Measurements from ENCODE around the gene NEK11.

Gene NEK11

GRCh38 chr3:131025539-131025938, 1.1 kb upstream of the NEK11 start:
- Histone ChIP-seq H3K9me3 (ENCODE audit: severe bottlenecking) (no peaks in the 10 kb centered on the region), H3K27ac (ENCODE audit: poor library complexity, severe bottlenecking) (no peak overlapping the region), H3K27me3 (ENCODE audit: insufficient read depth, poor library complexity, severe bottlenecking) (no peaks in the 10 kb centered on the region), H3K4me3 (ENCODE audit: severe bottlenecking) (no peak overlapping the region), H3K4me1 (ENCODE audit: insufficient read depth, poor library complexity, severe bottlenecking) (peaks cover 9% of the 10 kb centered on the region), H3K36me3 (ENCODE audit: low read depth) (peaks cover 8% of the 10 kb centered on the region; the same call in 1 of the 2 replicates)
- no peak for TF ChIP-seq CTCF (IDR thresholded peaks at IDR 0.05; ENCODE audit: poor library complexity, severe bottlenecking)
- DNase-seq (ENCODE audit: low spot score) (no peak), ATAC-seq (ENCODE audit: low read depth) (no peak)

GRCh38 chr3:131028844-131029243, 2.2 kb downstream of the NEK11 start:
- ATAC-seq (ENCODE audit: low read depth) (no peak), DNase-seq (ENCODE audit: low spot score) (no peak)
- Histone ChIP-seq H3K4me1 (ENCODE audit: insufficient read depth, poor library complexity, severe bottlenecking) (peaks cover 9% of the 10 kb centered on the region), H3K4me3 (ENCODE audit: severe bottlenecking) (no peak overlapping the region), H3K27me3 (ENCODE audit: insufficient read depth, poor library complexity, severe bottlenecking) (no peaks in the 10 kb centered on the region), H3K9me3 (ENCODE audit: severe bottlenecking) (no peaks in the 10 kb centered on the region), H3K27ac (ENCODE audit: poor library complexity, severe bottlenecking) (no peak overlapping the region), H3K36me3 (ENCODE audit: low read depth) (peaks cover 13% of the 10 kb centered on the region; the same call in 1 of the 2 replicates)
- TF ChIP-seq CTCF (IDR thresholded peaks at IDR 0.05; ENCODE audit: poor library complexity, severe bottlenecking): no peak

GRCh38 chr3:131031660-131032059, 5.0 kb downstream of the NEK11 start:
- Histone ChIP-seq H3K36me3 (ENCODE audit: low read depth) (peaks cover 9% of the 10 kb centered on the region; the same call in 1 of the 2 replicates), H3K4me1 (ENCODE audit: insufficient read depth, poor library complexity, severe bottlenecking) (peaks cover 7% of the 10 kb centered on the region), H3K4me3 (ENCODE audit: severe bottlenecking) (no peak overlapping the region), H3K9me3 (ENCODE audit: severe bottlenecking) (no peaks in the 10 kb centered on the region), H3K27me3 (ENCODE audit: insufficient read depth, poor library complexity, severe bottlenecking) (no peaks in the 10 kb centered on the region), H3K27ac (ENCODE audit: poor library complexity, severe bottlenecking) (no peak overlapping the region)
- no peak for ATAC-seq (ENCODE audit: low read depth)
- TF ChIP-seq CTCF (IDR thresholded peaks at IDR 0.05; ENCODE audit: poor library complexity, severe bottlenecking): no peak
- no peak for DNase-seq (ENCODE audit: low spot score)

GRCh38 chr3:131033480-131034080, 6.9 kb downstream of the NEK11 start:
- H3K4me1 ChIP-seq (ENCODE audit: insufficient read depth, poor library complexity, severe bottlenecking): peaks cover 4% of the 10 kb centered on the region
- no peaks in the 10 kb centered on the region for H3K27me3 ChIP-seq (ENCODE audit: insufficient read depth, poor library complexity, severe bottlenecking)
- H3K27ac ChIP-seq (ENCODE audit: poor library complexity, severe bottlenecking): no peak overlapping the region
- ATAC-seq (ENCODE audit: low read depth) (no peak; the same call in 2 of the 3 replicates), DNase-seq (ENCODE audit: low spot score) (no peak)
- H3K9me3 ChIP-seq (ENCODE audit: severe bottlenecking): no peaks in the 10 kb centered on the region
- H3K36me3 ChIP-seq (ENCODE audit: low read depth): peaks cover 9% of the 10 kb centered on the region; the same call in 1 of the 2 replicates
- peak; percentile 82 for TF ChIP-seq CTCF (IDR thresholded peaks at IDR 0.05; ENCODE audit: poor library complexity, severe bottlenecking)
- no peak overlapping the region for H3K4me3 ChIP-seq (ENCODE audit: severe bottlenecking)

GRCh38 chr3:131036200-131036816, 9.6 kb downstream of the NEK11 start:
- H3K27me3 ChIP-seq (ENCODE audit: insufficient read depth, poor library complexity, severe bottlenecking): no peaks in the 10 kb centered on the region
- no peak for DNase-seq (ENCODE audit: low spot score)
- ATAC-seq (ENCODE audit: low read depth): peak; percentile 71

More at GRCh38 chr3:131036200-131036816, 9.6 kb downstream of the NEK11 start:
- H3K4me3 ChIP-seq (ENCODE audit: severe bottlenecking): no peak overlapping the region
- peaks cover 9% of the 10 kb centered on the region; the same call in 1 of the 2 replicates for H3K36me3 ChIP-seq (ENCODE audit: low read depth)
- no peak overlapping the region for H3K27ac ChIP-seq (ENCODE audit: poor library complexity, severe bottlenecking)
- H3K4me1 ChIP-seq (ENCODE audit: insufficient read depth, poor library complexity, severe bottlenecking): peaks cover 4% of the 10 kb centered on the region
- no peaks in the 10 kb centered on the region for H3K9me3 ChIP-seq (ENCODE audit: severe bottlenecking)
- TF ChIP-seq CTCF (IDR thresholded peaks at IDR 0.05; ENCODE audit: poor library complexity, severe bottlenecking): no peak

Data from RWPE2 (cell line).